Hepatocyte (in vitro differentiated cells): ENCODE measurements around the gene ARFIP1.

ENCODE experiments used
- EZH2 ChIP-seq: fragments of 200-600 bp; sonication (generic); IDR thresholded peaks from 2 replicates; pipeline ENCODE4 v1.6.1; 2016; ENCODE audit warnings: antibody characterized with exemption, mild to moderate bottlenecking, borderline replicate concordance
- EZH2phosphoT487 ChIP-seq: fragments of 200-600 bp; sonication (generic); IDR thresholded peaks from one replicate; pipeline ENCODE4 v1.6.1; 2018; ENCODE audit warnings: antibody characterized with exemption, mild to moderate bottlenecking, low read depth, moderate library complexity; ENCODE audit not compliant: unreplicated experiment, severe bottlenecking
- TF ChIP-seq, protein P1 (sequence below): fragments of 200-600 bp; sonication (generic); IDR thresholded peaks from 2 replicates; pipeline ENCODE4 v1.5.1; 2016; ENCODE audit warnings: antibody characterized with exemption, mild to moderate bottlenecking; ENCODE audit not compliant: poor library complexity

DNA sequence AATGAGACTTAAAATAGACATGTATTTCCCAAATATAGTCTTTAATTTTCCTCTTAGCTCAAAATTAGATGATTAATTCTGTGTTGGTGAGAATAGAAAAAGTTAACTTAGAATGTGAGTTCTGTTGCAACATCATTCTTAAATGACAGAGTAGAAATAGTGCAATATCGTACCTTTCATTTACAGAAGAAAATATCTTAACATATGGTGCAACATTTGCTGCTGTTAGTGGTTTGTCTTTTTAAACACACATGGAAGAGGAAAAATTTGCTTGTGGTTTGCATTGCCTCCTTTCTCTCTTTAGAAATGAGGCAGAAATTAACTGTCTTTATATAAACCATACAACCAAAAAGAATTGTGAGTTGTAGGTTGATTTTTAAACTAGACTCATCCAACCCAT is 117.1 kb downstream of the ARFIP1 start:
- TF ChIP-seq, protein P1, sequence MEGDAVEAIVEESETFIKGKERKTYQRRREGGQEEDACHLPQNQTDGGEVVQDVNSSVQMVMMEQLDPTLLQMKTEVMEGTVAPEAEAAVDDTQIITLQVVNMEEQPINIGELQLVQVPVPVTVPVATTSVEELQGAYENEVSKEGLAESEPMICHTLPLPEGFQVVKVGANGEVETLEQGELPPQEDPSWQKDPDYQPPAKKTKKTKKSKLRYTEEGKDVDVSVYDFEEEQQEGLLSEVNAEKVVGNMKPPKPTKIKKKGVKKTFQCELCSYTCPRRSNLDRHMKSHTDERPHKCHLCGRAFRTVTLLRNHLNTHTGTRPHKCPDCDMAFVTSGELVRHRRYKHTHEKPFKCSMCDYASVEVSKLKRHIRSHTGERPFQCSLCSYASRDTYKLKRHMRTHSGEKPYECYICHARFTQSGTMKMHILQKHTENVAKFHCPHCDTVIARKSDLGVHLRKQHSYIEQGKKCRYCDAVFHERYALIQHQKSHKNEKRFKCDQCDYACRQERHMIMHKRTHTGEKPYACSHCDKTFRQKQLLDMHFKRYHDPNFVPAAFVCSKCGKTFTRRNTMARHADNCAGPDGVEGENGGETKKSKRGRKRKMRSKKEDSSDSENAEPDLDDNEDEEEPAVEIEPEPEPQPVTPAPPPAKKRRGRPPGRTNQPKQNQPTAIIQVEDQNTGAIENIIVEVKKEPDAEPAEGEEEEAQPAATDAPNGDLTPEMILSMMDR: no peak
- TF ChIP-seq EZH2 (no peak), EZH2phosphoT487 (no peak)
